GM19193 (cell line): Measurements from ENCODE around the gene CLCA1.

Experiments used
- POLR2A ChIP-seq: IDR thresholded peaks from 4 replicates; pipeline ENCODE4 v1.6.1; 2011; ENCODE audit not compliant: insufficient read depth, insufficient read length; ENCODE audit errors: extremely low read depth

The CLCA1 gene

GRCh38 chr1:86447198-86447790 is 21.4 kb upstream of the CLCA1 start:
- TF ChIP-seq POLR2A, result no peak

- TF ChIP-seq POLR2A, result no peak
These were observed 20.1 kb upstream of the CLCA1 start for GRCh38 chr1:86448670-86449069.

- TF ChIP-seq POLR2A, result no peak
These were observed 19.6 kb upstream of the CLCA1 start for GRCh38 chr1:86449103-86449502.

- TF ChIP-seq POLR2A, result no peak
These were observed 17.9 kb upstream of the CLCA1 start for GRCh38 chr1:86450847-86451246.

- no peak for TF ChIP-seq POLR2A
These were observed 15.1 kb upstream of the CLCA1 start for GRCh38 chr1:86453664-86454063.

- TF ChIP-seq POLR2A, result no peak
These were observed 13.7 kb upstream of the CLCA1 start for GRCh38 chr1:86455073-86455472.

- TF ChIP-seq POLR2A, result no peak
These were observed 7.7 kb upstream of the CLCA1 start for GRCh38 chr1:86460998-86461397.

GRCh38 chr1:86461482-86461881 is 7.2 kb upstream of the CLCA1 start:
- no peak for TF ChIP-seq POLR2A

GRCh38 chr1:86464819-86465218 is 3.9 kb upstream of the CLCA1 start:
- TF ChIP-seq POLR2A, result no peak

- no peak for TF ChIP-seq POLR2A
These were observed 2.5 kb upstream of the CLCA1 start for GRCh38 chr1:86466109-86466844.

- TF ChIP-seq POLR2A, result no peak
These were observed 1.7 kb upstream of the CLCA1 start for GRCh38 chr1:86466986-86467385.

GRCh38 chr1:86470859-86471258 is 2.1 kb downstream of the CLCA1 start:
- TF ChIP-seq POLR2A, result no peak

GRCh38 chr1:86471291-86471690 is 2.6 kb downstream of the CLCA1 start:
- TF ChIP-seq POLR2A, result no peak

- no peak for TF ChIP-seq POLR2A
These were observed 3.4 kb downstream of the CLCA1 start for GRCh38 chr1:86472152-86472551.

GRCh38 chr1:86472767-86473166 is 4.0 kb downstream of the CLCA1 start:
- TF ChIP-seq POLR2A, result no peak

- TF ChIP-seq POLR2A, result no peak
These were observed 8.5 kb downstream of the CLCA1 start for GRCh38 chr1:86477256-86477655.

- no peak for TF ChIP-seq POLR2A
These were observed 9.0 kb downstream of the CLCA1 start for GRCh38 chr1:86477682-86478081.

GRCh38 chr1:86478416-86479156 is 9.9 kb downstream of the CLCA1 start:
- no peak for TF ChIP-seq POLR2A
